Measurements from ENCODE around the gene LDAH. TPM values are rescaled to one million over a fixed set of nuclear protein-coding genes. Genes with fewer than 3 reads are reported as not detected.

LDAH gene
- total RNA-seq, 4 donors from 2014 or later: 7.5 to 58.5 (median 15.2) TPM

GRCh38 chr2:20693317-20693716 is 129.6 kb downstream of the LDAH start:
- Histone ChIP-seq H3K27ac (no peak overlapping the region), H3K4me3 (no peak overlapping the region), H3K36me3 (peaks cover 0 to under 1% (median 0%) of the 10 kb centered on the region in 4 donors), H3K9me3 (no peaks in the 10 kb centered on the region), H3K4me1 (peaks cover 0 to 17% (median 5%) of the 10 kb centered on the region in 4 donors), H3K27me3 (no peaks in the 10 kb centered on the region)
- intact Hi-C loops (cut with DNase I; ENCODE audit: low total_unique reads): no loop called here
- no peak for DNase-seq
- 93 to 100% methylated on average over 3 of the region's 3 CpGs for WGBS, 2 donors (ENCODE audit: low coverage in 1 of 2)
- in situ Hi-C loops (cut with MboI; ENCODE audit: low pct_ligation_motif_present in 1 of 4, low pct_unique_long_range_greater_than_20kb in 1 of 4, low sequenced_read_pairs in 3 of 4): no loop called here
- TF ChIP-seq POLR2A (IDR thresholded peaks at IDR 0.05) (no peak), POLR2AphosphoS5 (IDR thresholded peaks at IDR 0.05) (no peak), EP300 (IDR thresholded peaks at IDR 0.05; ENCODE audit: low read depth) (no peak), CTCF (IDR thresholded peaks at IDR 0.05) (no peak)

- H3K27ac ChIP-seq: no peak overlapping the region
- DNase-seq: no peak
- in situ Hi-C loops (cut with MboI; ENCODE audit: low pct_ligation_motif_present in 1 of 4, low pct_unique_long_range_greater_than_20kb in 1 of 4, low sequenced_read_pairs in 3 of 4) (no loop called here), intact Hi-C loops (cut with DNase I; ENCODE audit: low total_unique reads) (no loop called here)
- H3K9me3 ChIP-seq: no peaks in the 10 kb centered on the region
- H3K4me1 ChIP-seq: peaks cover 0 to 17% (median 5%) of the 10 kb centered on the region in 4 donors
- no peak overlapping the region for H3K4me3 ChIP-seq
- no peaks in the 10 kb centered on the region for H3K36me3 ChIP-seq
- WGBS, 2 donors (ENCODE audit: low coverage in 1 of 2): 100% methylated on average over 1 to 2 of the region's 2 CpGs
- TF ChIP-seq EP300 (IDR thresholded peaks at IDR 0.05; ENCODE audit: low read depth) (no peak), POLR2A (IDR thresholded peaks at IDR 0.05) (no peak), POLR2AphosphoS5 (IDR thresholded peaks at IDR 0.05) (no peak), CTCF (IDR thresholded peaks at IDR 0.05) (no peak)
- H3K27me3 ChIP-seq: no peaks in the 10 kb centered on the region
Observed at GRCh38 chr2:20692081-20692480, 130.8 kb downstream of the LDAH start.

GRCh38 chr2:20691076-20691734 is 131.7 kb downstream of the LDAH start:
- intact Hi-C loops (cut with DNase I; ENCODE audit: low total_unique reads): no loop called here
- no peaks in the 10 kb centered on the region for H3K27me3 ChIP-seq
- H3K9me3 ChIP-seq: no peaks in the 10 kb centered on the region
- TF ChIP-seq POLR2AphosphoS5 (IDR thresholded peaks at IDR 0.05): no peak
- no peak for TF ChIP-seq CTCF (IDR thresholded peaks at IDR 0.05)
- no peak for TF ChIP-seq EP300 (IDR thresholded peaks at IDR 0.05; ENCODE audit: low read depth)
- TF ChIP-seq POLR2A (IDR thresholded peaks at IDR 0.05): no peak
- no peak for DNase-seq
- H3K36me3 ChIP-seq: peaks cover 0 to 3% (median 0%) of the 10 kb centered on the region in 4 donors
- no peak overlapping the region for H3K27ac ChIP-seq
- in situ Hi-C loops (cut with MboI; ENCODE audit: low pct_ligation_motif_present in 1 of 4, low pct_unique_long_range_greater_than_20kb in 1 of 4, low sequenced_read_pairs in 3 of 4): no loop called here
- no peak overlapping the region for H3K4me3 ChIP-seq
- 71% methylated on average over 6 of the region's 6 CpGs; no CpG with 5 or more reads in 1 of the 2 donors for WGBS, 2 donors (ENCODE audit: low coverage in 1 of 2)
- H3K4me1 ChIP-seq: peaks cover 0 to 17% (median 5%) of the 10 kb centered on the region in 4 donors

GRCh38 chr2:20689428-20690264 is 133.3 kb downstream of the LDAH start:
- in situ Hi-C loops (cut with MboI; ENCODE audit: low pct_ligation_motif_present in 1 of 4, low pct_unique_long_range_greater_than_20kb in 1 of 4, low sequenced_read_pairs in 3 of 4) (no loop called here), intact Hi-C loops (cut with DNase I; ENCODE audit: low total_unique reads) (no loop called here)
- no peak overlapping the region for H3K4me3 ChIP-seq
- no peaks in the 10 kb centered on the region for H3K27me3 ChIP-seq
- no peak for DNase-seq
- H3K9me3 ChIP-seq: no peaks in the 10 kb centered on the region
- WGBS, 2 donors (ENCODE audit: low coverage in 1 of 2): 60 to 100% methylated on average over 3 to 11 of the region's 11 CpGs
- peaks cover 0 to 17% (median 5%) of the 10 kb centered on the region in 4 donors for H3K4me1 ChIP-seq
- no peak overlapping the region for H3K27ac ChIP-seq
- peaks cover 0 to 7% (median 0%) of the 10 kb centered on the region in 4 donors for H3K36me3 ChIP-seq
- TF ChIP-seq CTCF (IDR thresholded peaks at IDR 0.05) (no peak), EP300 (IDR thresholded peaks at IDR 0.05; ENCODE audit: low read depth) (no peak), POLR2A (IDR thresholded peaks at IDR 0.05) (no peak), POLR2AphosphoS5 (IDR thresholded peaks at IDR 0.05) (no peak)
